HFFc6 (cell line): Measurements from ENCODE around the gene PTPRN2. TPM values are rescaled to one million over a fixed set of nuclear protein-coding genes. Genes with fewer than 3 reads are reported as not detected.
"Not testable (repeated sequence)": the region's sequence is repeated elsewhere in the genome, so short reads cannot be mapped to it uniquely, and the experiment has no call there.

Experiments used
- DNase-seq: peaks from one replicate; pipeline ENCODE4 v3.0.0-alpha.2; 2018
- H3K27ac Mint-ChIP-seq: 2 replicates; pipeline ENCODE4 v1.8.0; 2020; ENCODE audit warnings: mild to moderate bottlenecking, mixed read lengths
- H3K27me3 Mint-ChIP-seq: 2 replicates; pipeline ENCODE4 v1.8.0; 2021; ENCODE audit warnings: mild to moderate bottlenecking, moderate library complexity, mixed read lengths; ENCODE audit not compliant: insufficient read depth
- H3K36me3 Mint-ChIP-seq: 2 replicates; pipeline ENCODE4 v1.8.0; 2021; ENCODE audit warnings: low read depth, mixed read lengths
- H3K4me1 Mint-ChIP-seq: 2 replicates; pipeline ENCODE4 v1.8.0; 2020; ENCODE audit warnings: low read depth, mixed read lengths
- H3K4me3 Mint-ChIP-seq: 2 replicates; pipeline ENCODE4 v1.8.0; 2020; ENCODE audit warnings: mild to moderate bottlenecking, moderate library complexity, mixed read lengths
- H3K9me3 Mint-ChIP-seq: 2 replicates; pipeline ENCODE4 v1.8.0; 2020; ENCODE audit warnings: mild to moderate bottlenecking, mixed read lengths
- total RNA-seq, 6 experiments: library from RNA; stranded (reverse); fragmentation: NEBNext Ultra II Directional; extraction: Animal tissue kit (Norgen Biotek cat#: 25700); gene quantifications; 2 replicates in 1 of 6; 3 replicates in 5 of 6; pipeline ENCODE4 v1.2.3, GENCODE V29; 2021
- TF ChIP-seq, protein P1 (sequence below): fragments of 200-600 bp; sonication (generic); IDR thresholded peaks from 2 replicates; pipeline ENCODE4 v1.5.0; 2021; ENCODE audit warnings: antibody characterized with exemption, mild to moderate bottlenecking

Gene PTPRN2
- total RNA-seq, 6 experiments from 2014 or later, result 0.05 to 0.27 (median 0.23) TPM

DNA sequence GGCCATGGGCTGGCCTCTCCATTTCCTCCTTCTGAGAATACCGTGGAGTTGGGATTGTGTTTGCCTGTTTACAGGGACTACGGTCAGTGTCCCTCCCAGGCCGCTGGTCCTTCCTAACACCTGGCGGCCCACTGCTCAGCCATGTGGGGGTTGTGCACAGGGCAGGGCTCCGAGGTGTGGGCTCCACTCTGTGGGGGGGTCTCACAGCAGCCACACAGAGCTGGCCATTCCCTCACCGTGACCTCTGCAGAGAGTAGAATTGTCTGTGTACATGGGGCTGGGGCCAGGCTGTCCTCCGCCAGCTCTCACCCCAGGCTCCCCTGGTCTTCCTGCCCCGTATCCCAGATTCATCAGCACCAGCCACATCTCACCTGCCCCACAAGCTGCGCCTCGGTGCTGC lies 60.1 kb downstream of the PTPRN2 start:
- Mint-ChIP-seq H3K36me3 (peaks cover 5% of the 10 kb centered on the region), H3K9me3 (peaks cover 36% of the 10 kb centered on the region), H3K27me3 (peaks cover 3% of the 10 kb centered on the region), H3K4me1 (no peaks in the 10 kb centered on the region), H3K4me3 (no peak overlapping the region), H3K27ac (no peak overlapping the region)
- TF ChIP-seq, protein P1, sequence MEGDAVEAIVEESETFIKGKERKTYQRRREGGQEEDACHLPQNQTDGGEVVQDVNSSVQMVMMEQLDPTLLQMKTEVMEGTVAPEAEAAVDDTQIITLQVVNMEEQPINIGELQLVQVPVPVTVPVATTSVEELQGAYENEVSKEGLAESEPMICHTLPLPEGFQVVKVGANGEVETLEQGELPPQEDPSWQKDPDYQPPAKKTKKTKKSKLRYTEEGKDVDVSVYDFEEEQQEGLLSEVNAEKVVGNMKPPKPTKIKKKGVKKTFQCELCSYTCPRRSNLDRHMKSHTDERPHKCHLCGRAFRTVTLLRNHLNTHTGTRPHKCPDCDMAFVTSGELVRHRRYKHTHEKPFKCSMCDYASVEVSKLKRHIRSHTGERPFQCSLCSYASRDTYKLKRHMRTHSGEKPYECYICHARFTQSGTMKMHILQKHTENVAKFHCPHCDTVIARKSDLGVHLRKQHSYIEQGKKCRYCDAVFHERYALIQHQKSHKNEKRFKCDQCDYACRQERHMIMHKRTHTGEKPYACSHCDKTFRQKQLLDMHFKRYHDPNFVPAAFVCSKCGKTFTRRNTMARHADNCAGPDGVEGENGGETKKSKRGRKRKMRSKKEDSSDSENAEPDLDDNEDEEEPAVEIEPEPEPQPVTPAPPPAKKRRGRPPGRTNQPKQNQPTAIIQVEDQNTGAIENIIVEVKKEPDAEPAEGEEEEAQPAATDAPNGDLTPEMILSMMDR, result no peak
- DNase-seq, result no peak

DNA sequence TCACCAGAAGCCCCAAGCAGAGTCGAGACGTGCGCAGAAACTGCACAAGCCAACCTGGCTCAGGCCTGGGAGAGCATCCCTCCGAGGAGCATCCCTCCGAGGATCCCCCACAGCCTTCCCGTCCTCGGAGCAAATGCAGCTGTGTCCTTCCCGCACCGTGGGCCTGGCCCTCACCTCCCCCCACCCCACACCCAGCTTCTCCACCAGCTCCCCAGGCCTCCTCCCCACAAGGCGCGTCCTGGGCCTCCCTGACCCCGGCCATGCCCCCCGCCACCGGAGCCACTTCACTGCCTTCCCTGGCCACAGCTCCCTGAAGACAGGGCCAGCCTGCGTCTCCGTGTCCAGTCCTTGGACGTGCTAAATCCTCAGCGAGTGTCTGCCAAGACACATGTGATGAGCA lies 60.6 kb downstream of the PTPRN2 start:
- TF ChIP-seq, protein P1, result no peak
- Mint-ChIP-seq H3K4me1 (no peaks in the 10 kb centered on the region), H3K27me3 (peaks cover 3% of the 10 kb centered on the region), H3K4me3 (no peak overlapping the region), H3K27ac (no peak overlapping the region), H3K9me3 (peaks cover 39% of the 10 kb centered on the region), H3K36me3 (peaks cover 7% of the 10 kb centered on the region)
- no peak for DNase-seq

DNA sequence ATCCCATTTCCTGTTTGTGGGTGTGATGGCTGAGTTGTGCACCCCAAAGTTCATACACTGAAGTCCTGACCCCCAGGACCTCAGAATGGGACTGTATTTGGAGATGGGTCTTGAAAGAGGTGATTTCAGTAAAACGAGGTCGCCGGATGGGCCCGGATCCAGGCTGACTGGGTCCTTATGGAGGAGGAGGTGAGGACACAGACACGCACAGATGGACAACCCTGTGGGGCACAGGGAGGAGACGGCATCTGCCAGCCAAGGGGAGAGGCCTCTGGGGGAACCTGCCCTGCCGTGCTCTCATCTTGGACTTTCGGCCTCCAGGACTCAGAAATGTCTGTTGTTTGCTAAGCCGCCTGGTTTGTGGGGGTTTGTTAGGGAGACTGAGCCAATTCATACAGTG lies 61.1 kb downstream of the PTPRN2 start:
- Mint-ChIP-seq H3K27me3 (peaks cover 3% of the 10 kb centered on the region), H3K36me3 (peaks cover 7% of the 10 kb centered on the region)

DNA sequence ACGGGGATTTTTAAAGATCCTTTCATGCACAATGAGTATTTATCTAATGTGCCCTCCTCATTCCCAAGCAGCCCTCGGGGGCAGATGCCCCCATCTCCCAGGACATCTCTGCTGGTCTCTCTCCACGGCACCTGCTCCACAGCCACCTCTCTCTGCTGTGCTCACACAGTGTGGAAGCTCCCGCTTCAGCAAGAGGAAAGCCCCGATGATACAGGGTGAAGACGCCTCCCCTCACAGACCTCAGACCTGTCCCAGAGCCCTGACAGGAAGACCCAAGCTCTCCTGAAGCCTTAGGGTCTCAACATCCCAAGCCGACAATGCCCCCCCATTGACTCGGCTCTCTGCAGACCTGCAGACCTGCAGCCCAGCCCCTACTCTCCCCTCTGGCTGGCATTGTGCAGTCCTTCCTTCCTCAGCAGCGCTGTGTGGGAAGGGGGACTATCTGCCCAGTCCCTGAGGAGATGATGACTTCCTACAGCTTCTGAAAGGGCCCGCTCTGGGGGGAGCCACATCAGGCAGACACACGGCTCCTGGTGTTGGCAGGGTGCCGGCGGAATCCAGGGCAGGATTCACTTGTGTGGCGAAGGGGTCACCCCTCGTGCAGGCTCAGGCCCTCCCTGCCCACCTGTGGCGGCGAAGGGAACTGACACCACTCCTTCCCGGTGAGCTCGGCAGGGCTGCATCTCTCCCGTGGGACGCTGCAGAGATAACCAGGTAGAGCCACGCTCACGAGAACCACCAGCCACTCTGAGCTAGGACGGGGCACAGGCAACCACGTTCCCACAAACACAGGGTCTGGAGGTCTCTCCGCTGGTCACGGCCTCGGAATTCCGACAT lies 61.8 kb downstream of the PTPRN2 start:
- H3K27ac Mint-ChIP-seq, result no peak overlapping the region
- DNase-seq, result no peak
- peaks cover 3% of the 10 kb centered on the region for H3K27me3 Mint-ChIP-seq
- TF ChIP-seq, protein P1, result no peak
- H3K36me3 Mint-ChIP-seq, result peaks cover 7% of the 10 kb centered on the region
- no peaks in the 10 kb centered on the region for H3K4me1 Mint-ChIP-seq
- no peak overlapping the region for H3K4me3 Mint-ChIP-seq
- peaks cover 45% of the 10 kb centered on the region for H3K9me3 Mint-ChIP-seq

More for the DNA sequence above, 61.1 kb downstream of the PTPRN2 start:
- no peak for DNase-seq
- Mint-ChIP-seq H3K4me3 (no peak overlapping the region), H3K4me1 (no peaks in the 10 kb centered on the region), H3K27ac (no peak overlapping the region), H3K9me3 (peaks cover 39% of the 10 kb centered on the region)
- TF ChIP-seq, protein P1, result no peak

DNA sequence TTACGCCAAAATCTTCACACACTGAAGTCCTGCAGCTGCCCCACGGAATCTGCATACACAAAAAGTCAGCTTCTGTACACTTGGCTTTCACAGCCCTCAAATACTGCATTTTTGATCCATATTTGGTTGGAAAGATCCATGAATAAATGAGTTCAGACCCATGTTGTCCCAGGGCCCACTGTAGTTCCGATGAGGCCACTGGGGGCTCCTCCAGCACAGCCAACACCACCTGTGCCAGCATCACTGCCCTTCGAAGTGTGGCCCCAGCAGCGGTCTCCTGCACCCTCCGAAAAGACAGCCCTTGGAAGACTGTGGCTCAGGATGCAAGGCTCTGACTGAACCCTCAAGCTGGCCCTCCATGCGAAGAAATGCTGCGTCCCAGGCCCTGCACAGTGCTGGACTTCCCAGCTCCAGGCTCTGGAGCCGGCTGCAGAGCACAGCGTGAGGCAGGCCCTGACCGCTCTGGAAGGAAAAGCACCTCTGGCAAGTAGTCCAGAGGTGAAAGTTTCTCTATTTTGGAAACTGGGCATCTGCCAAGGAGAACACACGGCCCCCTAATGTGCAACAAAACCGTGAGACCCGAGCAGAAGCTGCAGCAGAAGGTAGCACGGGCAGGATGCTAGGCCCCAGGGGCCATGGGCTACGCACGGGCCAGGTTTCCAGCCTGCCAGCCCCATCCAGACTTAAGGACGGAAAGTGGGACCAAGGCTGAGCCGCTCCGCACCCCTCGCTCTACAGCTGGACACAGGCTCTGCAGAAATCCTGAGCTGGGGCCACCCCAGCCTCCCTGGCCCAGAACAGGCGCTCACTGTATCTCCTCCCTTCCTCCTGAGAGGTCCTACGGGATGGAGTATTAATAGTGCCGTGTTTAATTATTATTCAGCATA lies 62.6 kb downstream of the PTPRN2 start:
- H3K4me1 Mint-ChIP-seq, result no peaks in the 10 kb centered on the region
- H3K36me3 Mint-ChIP-seq, result peaks cover 7% of the 10 kb centered on the region
- peaks cover 40% of the 10 kb centered on the region for H3K9me3 Mint-ChIP-seq
- H3K4me3 Mint-ChIP-seq, result no peak overlapping the region
- H3K27ac Mint-ChIP-seq, result no peak overlapping the region
- DNase-seq, result no peak
- TF ChIP-seq, protein P1, result no peak
- H3K27me3 Mint-ChIP-seq, result peaks cover 3% of the 10 kb centered on the region

DNA sequence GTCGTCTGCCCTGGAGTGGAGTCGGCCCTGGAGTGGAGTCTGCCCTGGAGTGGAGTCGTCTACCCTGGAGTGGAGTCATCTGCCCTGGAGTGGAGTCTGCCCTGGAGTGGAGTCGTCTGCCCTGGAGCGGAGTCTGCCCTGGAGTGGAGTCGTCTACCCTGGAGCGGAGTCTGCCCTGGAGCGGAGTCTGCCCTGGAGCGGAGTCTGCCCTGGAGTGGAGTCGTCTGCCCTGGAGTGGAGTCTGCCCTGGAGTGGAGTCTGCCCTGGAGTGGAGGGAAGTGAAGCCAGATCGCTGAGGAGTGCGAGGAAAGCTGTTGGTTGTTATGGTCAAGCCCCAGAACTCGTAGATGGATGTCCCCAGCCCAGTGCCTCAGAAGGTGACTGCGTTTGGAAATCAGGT lies 63.3 kb downstream of the PTPRN2 start:
- H3K9me3 Mint-ChIP-seq, result peaks cover 39% of the 10 kb centered on the region
- not testable (repeated sequence) for H3K36me3 Mint-ChIP-seq, H3K4me1 Mint-ChIP-seq, H3K27me3 Mint-ChIP-seq, DNase-seq, H3K4me3 Mint-ChIP-seq, H3K27ac Mint-ChIP-seq

DNA sequence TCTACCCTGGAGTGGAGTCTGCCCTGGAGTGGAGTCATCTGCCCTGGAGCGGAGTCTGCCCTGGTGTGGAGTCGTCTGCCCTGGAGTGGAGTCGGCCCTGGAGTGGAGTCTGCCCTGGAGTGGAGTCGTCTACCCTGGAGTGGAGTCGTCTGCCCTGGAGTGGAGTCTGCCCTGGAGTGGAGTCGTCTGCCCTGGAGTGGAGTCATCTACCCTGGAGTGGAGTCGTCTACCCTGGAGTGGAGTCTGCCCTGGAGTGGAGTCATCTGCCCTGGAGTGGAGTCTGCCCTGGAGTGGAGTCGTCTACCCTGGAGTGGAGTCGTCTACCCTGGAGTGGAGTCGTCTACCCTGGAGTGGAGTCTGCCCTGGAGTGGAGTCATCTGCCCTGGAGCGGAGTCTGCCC lies 63.7 kb downstream of the PTPRN2 start:
- not testable (repeated sequence) for H3K36me3 Mint-ChIP-seq, H3K27me3 Mint-ChIP-seq, H3K4me3 Mint-ChIP-seq, H3K4me1 Mint-ChIP-seq, H3K27ac Mint-ChIP-seq, DNase-seq
- H3K9me3 Mint-ChIP-seq, result peaks cover 35% of the 10 kb centered on the region

DNA sequence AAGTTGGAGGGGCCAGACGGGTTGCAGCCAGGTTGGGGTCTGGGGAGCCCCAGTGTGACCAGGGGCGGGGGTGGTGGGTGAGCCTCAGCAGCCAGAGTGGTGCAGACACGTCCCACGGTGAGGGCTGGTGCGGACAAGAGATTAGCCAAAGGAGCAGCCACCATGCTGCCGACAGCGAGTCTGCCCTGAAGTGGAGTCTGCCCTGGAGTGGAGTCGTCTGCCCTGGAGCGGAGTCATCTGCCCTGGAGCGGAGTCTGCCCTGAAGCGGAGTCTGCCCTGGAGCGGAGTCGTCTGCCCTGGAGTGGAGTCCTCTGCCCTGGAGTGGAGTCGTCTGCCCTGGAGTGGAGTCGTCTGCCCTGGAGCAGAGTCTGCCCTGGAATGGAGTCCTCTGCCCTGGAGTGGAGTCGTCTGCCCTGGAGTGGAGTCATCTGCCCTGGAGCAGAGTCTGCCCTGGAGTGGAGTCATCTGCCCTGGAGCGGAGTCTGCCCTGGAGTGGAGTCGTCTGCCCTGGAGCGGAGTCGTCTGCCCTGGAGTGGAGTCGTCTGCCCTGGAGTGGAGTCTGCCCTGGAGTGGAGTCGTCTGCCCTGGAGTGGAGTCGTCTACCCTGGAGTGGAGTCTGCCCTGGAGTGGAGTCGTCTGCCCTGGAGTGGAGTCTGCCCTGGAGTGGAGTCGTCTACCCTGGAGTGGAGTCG lies 64.3 kb downstream of the PTPRN2 start:
- not testable (repeated sequence) for H3K27me3 Mint-ChIP-seq, DNase-seq, H3K27ac Mint-ChIP-seq, H3K4me1 Mint-ChIP-seq, H3K4me3 Mint-ChIP-seq, H3K36me3 Mint-ChIP-seq
- peaks cover 36% of the 10 kb centered on the region for H3K9me3 Mint-ChIP-seq
